NCI-H2171 treated with DMSO at 0.1 percent for 48 hours (cell line): ENCODE results near the gene FBXL22.
A peak's percentile ranks its signal among the peaks of the same experiment; 100 is the strongest.
"Not testable (repeated sequence)": the region's sequence is repeated elsewhere in the genome, so short reads cannot be mapped to it uniquely, and the experiment has no call there.

Experiments
- DNase-seq: peaks from one replicate; lab custom pipeline; 2025; lab: John Stamatoyannopoulos, UW

FBXL22 gene

DNA sequence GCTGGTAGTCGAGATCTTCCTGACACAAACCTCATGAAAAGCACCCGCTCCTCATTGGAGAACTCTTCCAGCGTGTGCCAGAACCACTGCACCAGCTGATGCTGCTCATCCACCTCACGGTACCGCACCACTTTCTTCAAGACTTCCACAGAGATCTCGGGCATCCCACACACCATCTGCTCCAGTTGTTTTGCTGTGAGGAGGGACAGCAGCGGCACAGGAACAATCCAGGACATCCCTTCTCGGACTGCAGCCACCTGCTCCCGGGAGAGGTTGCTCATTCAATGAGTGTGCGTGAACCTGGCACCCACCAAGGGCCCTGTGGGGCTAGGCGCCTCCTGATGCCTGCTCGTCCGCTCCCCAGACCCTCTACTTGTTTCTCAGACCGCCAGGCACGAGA is 15.1 kb downstream of the FBXL22 start:
- no peak for DNase-seq

DNA sequence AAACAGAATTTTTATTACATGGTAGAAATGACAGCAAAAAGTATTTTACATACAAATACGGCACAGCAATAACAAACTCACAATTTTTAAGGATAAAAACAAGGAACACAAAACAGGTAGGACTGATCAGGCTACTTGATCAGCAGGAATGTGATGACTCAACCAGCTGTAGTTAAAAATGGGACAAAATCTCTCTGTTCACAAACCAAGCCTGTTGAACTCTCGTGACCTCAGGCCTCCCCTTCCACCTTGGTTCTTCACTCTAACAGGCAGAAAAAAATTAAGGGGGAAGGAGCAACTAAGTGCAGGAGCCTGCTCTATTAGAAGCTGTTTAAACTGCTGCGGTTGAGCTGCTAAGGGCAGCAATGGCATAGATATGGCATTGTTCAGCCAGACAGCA is 18.7 kb downstream of the FBXL22 start:
- DNase-seq = no peak

GRCh38 chr15:63617147-63617546 is 20.0 kb downstream of the FBXL22 start:
- DNase-seq = not testable (repeated sequence)

DNA sequence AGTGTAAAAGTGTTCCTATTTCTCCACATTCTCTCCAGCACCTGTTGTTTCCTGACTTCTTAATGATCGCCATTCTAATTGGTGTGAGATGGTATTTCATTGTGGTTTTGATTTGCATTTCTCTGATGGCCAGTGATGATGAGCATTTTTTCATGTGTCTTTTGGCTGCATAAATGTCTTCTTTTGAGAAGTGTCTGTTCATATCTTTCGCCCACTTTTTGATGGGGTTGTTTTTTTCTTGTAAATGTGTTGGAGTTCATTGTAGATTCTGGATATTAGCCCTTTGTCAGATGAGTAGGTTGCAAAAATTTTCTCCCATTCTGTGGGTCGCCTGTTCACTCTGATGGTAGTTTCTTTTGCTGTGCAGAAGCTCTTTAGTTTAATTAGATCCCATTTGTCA is 20.4 kb downstream of the FBXL22 start:
- not testable (repeated sequence) for DNase-seq

- DNase-seq = not testable (repeated sequence)
Measured at GRCh38 chr15:63620760-63621159, 23.6 kb downstream of the FBXL22 start.

DNA sequence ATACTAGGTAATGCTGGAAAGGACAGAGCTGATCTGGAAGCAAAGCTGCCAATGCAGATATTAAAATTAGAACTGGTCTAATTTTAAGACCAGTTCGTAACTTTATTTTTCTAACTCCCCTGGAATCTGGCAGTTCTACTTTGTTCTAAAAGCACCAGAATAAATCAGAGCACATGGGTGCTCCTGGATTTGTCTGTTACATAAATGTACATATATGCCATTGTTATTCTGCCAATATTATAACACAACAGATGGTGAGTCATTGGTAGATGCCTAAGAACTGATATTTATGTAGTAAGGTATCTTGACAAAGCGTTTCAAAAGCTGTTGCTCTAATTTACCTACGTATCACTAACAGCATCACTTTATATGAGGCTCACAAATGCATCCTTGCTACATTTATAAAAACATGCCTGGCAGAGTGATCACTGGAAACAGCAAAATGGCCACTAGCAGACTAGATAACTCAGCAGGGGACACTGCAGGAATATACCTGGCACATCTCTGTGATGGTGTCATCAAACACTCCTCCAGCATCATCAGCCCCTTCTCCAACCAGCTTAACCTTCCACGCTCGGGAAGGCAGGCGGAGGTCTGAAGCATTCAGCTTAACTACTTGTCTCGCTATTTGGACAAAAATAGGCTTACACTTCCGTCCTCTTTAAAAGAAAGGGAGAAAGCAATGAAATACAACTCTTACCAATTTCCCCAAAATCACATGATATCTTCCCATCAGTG is 26.2 kb downstream of the FBXL22 start:
- peak; percentile 47 for DNase-seq

DNA sequence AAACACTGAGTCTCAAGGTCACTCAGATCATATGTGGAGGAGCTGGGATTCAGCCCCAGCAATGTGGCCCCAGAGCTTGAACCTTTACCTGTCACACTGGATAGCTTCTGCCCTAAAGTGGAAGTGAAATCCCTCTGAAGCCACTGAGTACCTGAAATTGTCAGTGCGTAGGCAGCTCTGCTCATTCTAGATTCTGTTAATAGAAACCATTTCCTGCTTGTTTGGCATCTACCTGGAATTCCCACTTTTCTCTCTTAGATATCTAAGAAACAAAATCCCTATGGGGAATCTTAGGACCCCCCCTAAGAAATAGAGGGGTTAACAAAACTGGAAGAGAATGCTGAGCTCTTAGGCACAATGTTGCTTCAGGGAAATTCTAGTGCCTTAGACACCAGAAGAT is 29.8 kb downstream of the FBXL22 start:
- no peak for DNase-seq

DNA sequence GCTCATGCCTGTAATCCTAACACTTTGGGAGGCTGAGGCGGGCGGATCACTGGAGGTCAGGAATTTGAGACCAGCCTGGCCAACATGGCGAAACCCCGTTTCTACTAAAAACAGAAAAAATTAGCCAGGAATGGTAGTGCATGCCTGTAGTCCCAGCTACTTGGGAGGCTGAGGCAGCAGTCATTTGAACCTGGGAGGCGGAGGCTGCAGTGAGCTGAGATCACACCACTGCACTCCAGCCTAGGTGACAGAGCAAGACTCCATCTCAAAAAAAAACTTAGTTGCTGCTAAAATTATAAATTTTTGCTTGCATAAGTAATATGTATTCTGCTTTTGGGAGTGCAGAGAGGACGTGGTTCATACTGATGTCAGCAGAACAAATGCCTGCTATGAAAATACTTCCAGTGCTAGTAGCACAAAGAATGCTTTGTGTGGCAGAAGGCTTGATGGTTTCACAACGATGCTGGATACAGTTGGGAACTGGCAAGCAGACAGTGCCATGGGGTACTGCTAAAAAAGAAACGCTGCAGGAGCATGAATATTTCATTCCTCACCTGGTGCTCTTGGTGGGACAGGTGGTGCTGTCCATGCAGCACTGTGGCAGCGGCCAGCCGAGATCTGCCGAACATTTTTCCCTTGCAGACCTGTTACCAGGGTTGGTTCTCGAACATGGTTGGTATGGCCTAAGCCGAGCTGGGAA is 31.1 kb downstream of the FBXL22 start:
- no peak for DNase-seq

- no peak for DNase-seq
Measured at GRCh38 chr15:63630036-63630751, 33.0 kb downstream of the FBXL22 start.

- no peak for DNase-seq
Measured at GRCh38 chr15:63633312-63633711, 36.1 kb downstream of the FBXL22 start.

- DNase-seq = no peak
Measured at GRCh38 chr15:63634154-63634553, 37.0 kb downstream of the FBXL22 start.

DNA sequence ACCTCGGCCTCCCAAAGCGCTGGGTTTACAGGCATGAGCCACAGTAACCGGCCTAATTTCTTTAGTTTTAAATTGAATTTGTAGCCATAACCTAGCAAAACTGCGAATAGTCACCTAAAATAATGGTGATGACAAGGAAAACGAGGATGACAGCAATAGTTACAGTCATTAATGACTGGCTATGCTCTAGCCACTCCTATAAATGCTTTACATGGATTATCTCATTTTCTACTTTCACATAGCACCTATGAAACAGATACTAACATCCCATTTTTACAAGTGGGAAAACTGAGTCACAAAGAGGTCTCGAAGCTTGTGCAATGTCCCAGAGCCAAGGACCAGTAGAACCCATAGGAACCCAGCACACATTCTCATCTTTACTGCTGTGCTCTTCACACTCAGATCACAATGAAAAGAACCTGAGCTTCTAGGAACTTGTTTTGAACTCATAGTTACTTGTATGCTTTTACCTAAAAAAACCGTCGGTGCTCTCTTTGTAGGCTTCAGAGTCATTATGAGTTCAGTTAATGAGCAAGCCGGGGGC is 39.4 kb downstream of the FBXL22 start:
- no peak for DNase-seq

DNA sequence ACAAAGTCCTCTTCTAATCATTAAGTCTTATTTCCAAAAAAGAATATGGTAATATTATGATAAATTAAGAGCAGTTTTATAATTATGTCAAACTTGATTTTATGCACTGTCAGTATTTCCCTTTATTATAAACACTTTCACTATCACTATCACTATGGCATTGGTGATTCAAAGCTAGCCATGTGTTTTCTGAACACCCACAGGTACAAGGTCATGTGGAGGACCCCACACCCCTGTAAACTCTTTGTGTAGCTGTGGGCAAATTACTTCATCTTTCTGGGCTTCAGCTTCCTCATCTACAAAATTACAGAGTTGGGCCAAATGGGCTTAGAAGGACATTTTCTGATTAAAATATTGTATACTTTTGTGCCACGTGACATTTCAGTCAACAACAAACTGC is 41.7 kb downstream of the FBXL22 start:
- no peak for DNase-seq

DNA sequence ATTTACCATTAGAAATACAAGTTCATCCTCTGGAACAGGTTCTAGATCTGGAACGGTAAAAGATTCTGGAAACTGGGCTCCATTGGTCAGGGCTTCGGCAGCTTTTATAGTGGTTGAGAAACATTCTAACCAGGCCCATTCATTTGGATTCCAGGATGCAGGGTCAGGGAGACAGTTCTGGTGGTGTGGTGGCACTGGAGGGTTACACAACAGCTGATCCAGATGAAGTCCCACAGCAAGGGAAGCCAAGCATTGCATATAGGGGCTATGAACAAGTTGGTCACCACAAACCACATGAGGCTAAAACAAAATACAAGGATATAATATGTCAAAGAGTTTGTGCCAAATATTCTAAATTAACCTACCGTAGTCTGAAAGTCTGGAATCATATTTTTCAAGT is 43.0 kb downstream of the FBXL22 start:
- no peak for DNase-seq
